Measurements from ENCODE around the gene SLC30A10. TPM values are rescaled to one million over a fixed set of nuclear protein-coding genes. Genes with fewer than 3 reads are reported as not detected.
"Not testable (repeated sequence)": the region's sequence is repeated elsewhere in the genome, so short reads cannot be mapped to it uniquely, and the experiment has no call there.

SLC30A10 gene
- total RNA-seq, 1 donor from 2014 or later = 1.0 TPM

DNA sequence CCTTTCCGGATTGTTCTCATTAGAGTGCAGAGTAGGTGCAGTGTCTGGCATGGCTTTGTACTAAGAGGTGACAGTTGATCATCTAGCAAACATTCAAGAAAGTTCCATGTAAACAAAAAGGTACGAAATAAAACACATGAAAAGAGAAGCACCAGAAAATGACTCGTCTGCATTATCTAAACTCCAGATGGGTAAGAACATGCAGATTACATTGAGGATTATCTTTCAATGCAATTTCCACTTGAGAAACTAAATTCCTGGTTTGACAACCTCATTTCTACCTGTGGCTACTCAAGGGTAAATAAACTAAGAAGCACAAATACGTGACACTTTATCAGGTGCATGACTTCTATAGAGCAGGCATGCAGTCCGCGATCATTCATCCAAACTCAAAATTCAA, 17.6 kb downstream of the SLC30A10 start:
- H3K27ac ChIP-seq (ENCODE audit: low read depth, low read length) = no peak overlapping the region
- no peak overlapping the region for H3K4me3 ChIP-seq (ENCODE audit: low read length in 3 of 3)
- H3K9me3 ChIP-seq (ENCODE audit: control insufficient read depth in 3 of 3, low read length in 3 of 3) = no peaks in the 10 kb centered on the region
- H3K4me1 ChIP-seq (ENCODE audit: control insufficient read depth in 3 of 3, insufficient read depth in 3 of 3, low read length in 3 of 3) = no peaks in the 10 kb centered on the region
- H3K27me3 ChIP-seq (ENCODE audit: control insufficient read depth in 3 of 3, insufficient read depth in 3 of 3, low read length in 3 of 3) = no peaks in the 10 kb centered on the region
- no peaks in the 10 kb centered on the region for H3K36me3 ChIP-seq (ENCODE audit: control insufficient read depth in 3 of 3, insufficient read depth in 3 of 3, low read length in 3 of 3)
- H3K9ac ChIP-seq (ENCODE audit: low read depth in 1 of 3, low read length in 3 of 3) = no peak overlapping the region

DNA sequence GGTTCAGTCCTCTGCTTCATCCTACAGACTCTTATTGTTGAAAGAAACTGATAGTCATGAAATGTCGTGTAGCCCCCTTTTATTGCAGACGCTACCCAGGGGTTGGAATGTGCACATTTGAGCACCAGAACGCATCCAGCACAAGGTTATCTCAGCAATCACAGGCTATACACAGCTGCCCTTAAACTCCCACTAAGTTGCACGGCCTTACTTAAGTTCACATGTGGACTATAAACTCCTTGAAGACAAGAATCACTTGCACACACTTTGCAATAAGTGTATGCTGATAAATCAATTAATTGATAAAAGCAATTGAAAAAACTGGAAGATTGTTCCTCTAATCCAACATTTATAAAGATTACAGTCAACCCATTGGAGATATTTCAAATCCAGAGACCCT, 18.9 kb downstream of the SLC30A10 start:
- H3K36me3 ChIP-seq (ENCODE audit: control insufficient read depth in 3 of 3, insufficient read depth in 3 of 3, low read length in 3 of 3) = no peaks in the 10 kb centered on the region
- no peaks in the 10 kb centered on the region for H3K27me3 ChIP-seq (ENCODE audit: control insufficient read depth in 3 of 3, insufficient read depth in 3 of 3, low read length in 3 of 3)
- H3K4me1 ChIP-seq (ENCODE audit: control insufficient read depth in 3 of 3, insufficient read depth in 3 of 3, low read length in 3 of 3) = no peaks in the 10 kb centered on the region
- no peak overlapping the region for H3K4me3 ChIP-seq (ENCODE audit: low read length in 3 of 3)
- no peaks in the 10 kb centered on the region for H3K9me3 ChIP-seq (ENCODE audit: control insufficient read depth in 3 of 3, low read length in 3 of 3)
- H3K9ac ChIP-seq (ENCODE audit: low read depth in 1 of 3, low read length in 3 of 3) = no peak overlapping the region
- no peak overlapping the region for H3K27ac ChIP-seq (ENCODE audit: low read depth, low read length)

DNA sequence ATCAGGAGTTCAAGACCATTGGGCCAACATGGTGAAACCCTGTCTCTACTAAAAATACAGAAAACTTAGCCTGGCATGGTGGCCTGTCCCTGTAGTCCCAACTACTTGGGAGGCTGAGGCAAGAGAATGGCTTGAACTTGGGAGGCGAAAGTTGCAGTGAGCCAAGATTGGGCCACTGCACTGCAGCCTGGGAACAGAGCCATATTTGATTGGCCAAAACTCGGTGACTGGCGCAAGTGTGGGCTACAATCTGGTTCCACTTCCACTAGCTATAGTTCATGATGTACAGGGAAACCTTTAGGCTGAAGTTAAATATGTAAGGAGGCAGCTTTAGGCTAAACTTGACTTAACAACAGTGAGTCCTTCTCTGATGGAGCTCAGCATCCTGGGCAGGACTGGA, 20.2 kb downstream of the SLC30A10 start:
- H3K4me1 ChIP-seq (ENCODE audit: control insufficient read depth in 3 of 3, insufficient read depth in 3 of 3, low read length in 3 of 3) = no peaks in the 10 kb centered on the region
- H3K9ac ChIP-seq (ENCODE audit: low read depth in 1 of 3, low read length in 3 of 3) = no peak overlapping the region
- no peak overlapping the region for H3K4me3 ChIP-seq (ENCODE audit: low read length in 3 of 3)
- no peaks in the 10 kb centered on the region for H3K27me3 ChIP-seq (ENCODE audit: control insufficient read depth in 3 of 3, insufficient read depth in 3 of 3, low read length in 3 of 3)
- no peaks in the 10 kb centered on the region for H3K9me3 ChIP-seq (ENCODE audit: control insufficient read depth in 3 of 3, low read length in 3 of 3)
- no peak overlapping the region for H3K27ac ChIP-seq (ENCODE audit: low read depth, low read length)
- no peaks in the 10 kb centered on the region for H3K36me3 ChIP-seq (ENCODE audit: control insufficient read depth in 3 of 3, insufficient read depth in 3 of 3, low read length in 3 of 3)

DNA sequence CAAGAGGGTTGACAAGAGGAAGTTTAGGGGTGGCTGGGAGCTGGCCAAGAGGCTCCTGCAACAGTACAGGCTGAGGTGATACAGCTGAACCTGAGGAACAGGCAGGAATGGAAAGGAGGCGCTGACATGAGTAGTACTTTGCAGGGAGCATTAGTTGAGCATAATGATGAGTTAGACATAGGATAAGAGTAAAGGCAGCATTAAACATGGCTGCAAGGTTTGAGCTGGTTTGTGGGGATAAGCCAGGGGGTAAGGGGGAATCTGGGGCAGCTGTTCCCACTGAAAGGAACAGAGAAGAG, 20.6 kb downstream of the SLC30A10 start:
- no peaks in the 10 kb centered on the region for H3K36me3 ChIP-seq (ENCODE audit: control insufficient read depth in 3 of 3, insufficient read depth in 3 of 3, low read length in 3 of 3)
- H3K4me3 ChIP-seq (ENCODE audit: low read length in 3 of 3) = no peak overlapping the region
- no peaks in the 10 kb centered on the region for H3K27me3 ChIP-seq (ENCODE audit: control insufficient read depth in 3 of 3, insufficient read depth in 3 of 3, low read length in 3 of 3)
- no peak overlapping the region for H3K9ac ChIP-seq (ENCODE audit: low read depth in 1 of 3, low read length in 3 of 3)
- H3K27ac ChIP-seq (ENCODE audit: low read depth, low read length) = no peak overlapping the region
- no peaks in the 10 kb centered on the region for H3K9me3 ChIP-seq (ENCODE audit: control insufficient read depth in 3 of 3, low read length in 3 of 3)
- no peaks in the 10 kb centered on the region for H3K4me1 ChIP-seq (ENCODE audit: control insufficient read depth in 3 of 3, insufficient read depth in 3 of 3, low read length in 3 of 3)

DNA sequence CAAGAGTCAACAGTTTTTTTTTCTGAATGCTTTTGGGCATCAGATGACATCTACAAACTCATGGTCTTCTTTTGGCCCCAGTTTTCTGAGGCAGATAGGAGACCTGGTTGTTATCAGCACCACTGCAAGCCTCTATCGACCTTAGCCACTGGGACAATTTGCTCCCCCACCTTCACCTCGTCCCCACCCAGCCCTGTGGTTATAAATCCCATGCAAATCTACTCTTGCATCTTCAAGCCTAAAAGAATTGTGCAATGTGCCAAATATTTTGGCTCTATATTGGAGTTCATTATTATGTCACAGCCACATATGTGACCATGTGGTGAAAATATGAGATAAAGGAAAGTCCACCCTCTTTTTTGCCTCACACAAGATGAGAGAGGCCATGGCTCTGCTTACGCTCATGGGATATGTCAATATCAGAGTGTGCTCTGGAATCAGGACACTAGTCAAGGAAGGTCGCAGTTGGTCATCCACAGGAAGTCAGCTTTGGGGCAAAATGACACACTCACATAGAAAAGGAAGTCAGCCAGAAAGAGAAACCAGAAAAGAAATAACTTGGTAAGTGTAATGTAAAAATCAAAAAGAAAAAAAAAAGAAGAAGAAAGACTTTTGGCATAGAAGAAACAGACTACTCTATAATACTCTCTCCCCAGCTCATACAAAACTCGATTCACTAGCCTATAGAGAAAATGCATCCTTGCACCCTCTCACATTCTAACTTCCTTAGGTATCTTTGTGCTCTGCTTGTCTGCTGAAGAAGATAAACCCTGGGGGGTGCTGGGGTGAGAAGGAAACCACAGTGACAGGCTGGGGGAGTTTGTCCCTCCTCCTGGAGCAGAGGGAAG, 21.2 kb downstream of the SLC30A10 start:
- H3K4me1 ChIP-seq (ENCODE audit: control insufficient read depth in 3 of 3, insufficient read depth in 3 of 3, low read length in 3 of 3) = no peaks in the 10 kb centered on the region
- no peak overlapping the region for H3K4me3 ChIP-seq (ENCODE audit: low read length in 3 of 3)
- no peaks in the 10 kb centered on the region for H3K36me3 ChIP-seq (ENCODE audit: control insufficient read depth in 3 of 3, insufficient read depth in 3 of 3, low read length in 3 of 3)
- no peaks in the 10 kb centered on the region for H3K27me3 ChIP-seq (ENCODE audit: control insufficient read depth in 3 of 3, insufficient read depth in 3 of 3, low read length in 3 of 3)
- no peak overlapping the region for H3K27ac ChIP-seq (ENCODE audit: low read depth, low read length)
- no peaks in the 10 kb centered on the region for H3K9me3 ChIP-seq (ENCODE audit: control insufficient read depth in 3 of 3, low read length in 3 of 3)
- no peak overlapping the region for H3K9ac ChIP-seq (ENCODE audit: low read depth in 1 of 3, low read length in 3 of 3)

DNA sequence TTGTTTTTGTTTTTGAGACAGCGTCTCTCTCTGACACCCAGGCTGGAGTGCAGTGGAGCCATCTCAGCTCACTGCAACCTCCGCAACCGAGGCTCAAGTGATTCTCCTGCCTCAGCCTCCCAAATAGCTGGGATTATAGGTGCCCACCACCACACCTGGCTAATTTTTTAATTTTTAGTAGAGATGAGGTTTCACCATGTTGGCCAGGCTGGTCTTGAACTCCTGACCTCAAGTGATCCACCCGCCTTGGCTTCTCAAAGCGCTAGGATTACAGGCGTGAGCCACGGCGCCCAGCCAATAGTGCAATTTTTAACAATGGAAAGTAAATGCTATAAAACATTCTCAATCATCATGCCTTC, 21.8 kb downstream of the SLC30A10 start:
- H3K27me3 ChIP-seq (ENCODE audit: control insufficient read depth in 3 of 3, insufficient read depth in 3 of 3, low read length in 3 of 3); H3K27ac ChIP-seq (ENCODE audit: low read depth, low read length); H3K4me3 ChIP-seq (ENCODE audit: low read length in 3 of 3): not testable (repeated sequence)

DNA sequence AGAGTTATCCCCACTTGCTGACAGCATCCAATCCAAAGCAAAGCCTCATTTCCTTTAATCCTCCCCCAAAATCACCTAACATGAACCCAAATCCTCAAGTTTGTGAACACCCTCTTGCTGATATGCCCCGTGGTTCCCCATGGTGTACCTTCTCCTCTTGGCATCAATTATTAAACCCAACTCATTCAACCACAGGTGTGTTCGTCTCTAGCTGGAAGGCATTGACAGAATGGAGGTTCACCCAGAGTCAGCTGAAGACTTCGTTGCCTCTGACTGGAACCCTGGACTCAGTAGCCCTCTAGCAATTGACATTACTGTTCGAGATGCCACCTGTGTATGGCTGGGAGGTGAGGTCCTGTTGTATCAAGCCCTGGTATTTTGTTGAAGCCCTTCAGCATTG, 22.8 kb downstream of the SLC30A10 start:
- no peaks in the 10 kb centered on the region for H3K4me1 ChIP-seq (ENCODE audit: control insufficient read depth in 3 of 3, insufficient read depth in 3 of 3, low read length in 3 of 3)
- no peaks in the 10 kb centered on the region for H3K9me3 ChIP-seq (ENCODE audit: control insufficient read depth in 3 of 3, low read length in 3 of 3)
- no peak overlapping the region for H3K27ac ChIP-seq (ENCODE audit: low read depth, low read length)
- H3K27me3 ChIP-seq (ENCODE audit: control insufficient read depth in 3 of 3, insufficient read depth in 3 of 3, low read length in 3 of 3) = no peaks in the 10 kb centered on the region
- no peaks in the 10 kb centered on the region for H3K36me3 ChIP-seq (ENCODE audit: control insufficient read depth in 3 of 3, insufficient read depth in 3 of 3, low read length in 3 of 3)
- no peak overlapping the region for H3K4me3 ChIP-seq (ENCODE audit: low read length in 3 of 3)
- H3K9ac ChIP-seq (ENCODE audit: low read depth in 1 of 3, low read length in 3 of 3) = no peak overlapping the region

More for the DNA sequence above, 21.8 kb downstream of the SLC30A10 start:
- not testable (repeated sequence) for H3K9me3 ChIP-seq (ENCODE audit: control insufficient read depth in 3 of 3, low read length in 3 of 3); H3K4me1 ChIP-seq (ENCODE audit: control insufficient read depth in 3 of 3, insufficient read depth in 3 of 3, low read length in 3 of 3); H3K36me3 ChIP-seq (ENCODE audit: control insufficient read depth in 3 of 3, insufficient read depth in 3 of 3, low read length in 3 of 3); H3K9ac ChIP-seq (ENCODE audit: low read depth in 1 of 3, low read length in 3 of 3)

DNA sequence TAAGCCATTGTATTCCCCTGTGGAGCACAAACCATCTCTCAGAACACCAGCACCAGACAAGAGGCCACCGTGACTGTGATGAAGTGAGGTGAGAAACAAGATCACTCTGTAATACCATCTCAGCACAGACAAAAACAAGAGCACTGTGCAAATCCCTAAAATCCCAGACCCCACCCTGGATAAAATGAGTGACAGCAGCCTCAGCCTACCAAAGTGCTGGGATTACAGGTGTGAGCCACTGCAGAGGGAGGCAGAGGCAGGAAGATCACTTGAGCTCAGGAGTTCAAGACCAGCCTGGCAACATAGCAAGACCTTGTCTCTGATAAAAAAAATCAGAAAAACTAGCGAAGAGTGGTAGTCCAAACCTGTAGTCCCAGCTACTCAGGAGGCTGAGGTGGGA, 23.4 kb downstream of the SLC30A10 start:
- no peak overlapping the region for H3K4me3 ChIP-seq (ENCODE audit: low read length in 3 of 3)
- no peaks in the 10 kb centered on the region for H3K9me3 ChIP-seq (ENCODE audit: control insufficient read depth in 3 of 3, low read length in 3 of 3)
- no peaks in the 10 kb centered on the region for H3K4me1 ChIP-seq (ENCODE audit: control insufficient read depth in 3 of 3, insufficient read depth in 3 of 3, low read length in 3 of 3)
- no peak overlapping the region for H3K9ac ChIP-seq (ENCODE audit: low read depth in 1 of 3, low read length in 3 of 3)
- H3K27ac ChIP-seq (ENCODE audit: low read depth, low read length) = no peak overlapping the region
- H3K36me3 ChIP-seq (ENCODE audit: control insufficient read depth in 3 of 3, insufficient read depth in 3 of 3, low read length in 3 of 3) = no peaks in the 10 kb centered on the region
- H3K27me3 ChIP-seq (ENCODE audit: control insufficient read depth in 3 of 3, insufficient read depth in 3 of 3, low read length in 3 of 3) = no peaks in the 10 kb centered on the region

DNA sequence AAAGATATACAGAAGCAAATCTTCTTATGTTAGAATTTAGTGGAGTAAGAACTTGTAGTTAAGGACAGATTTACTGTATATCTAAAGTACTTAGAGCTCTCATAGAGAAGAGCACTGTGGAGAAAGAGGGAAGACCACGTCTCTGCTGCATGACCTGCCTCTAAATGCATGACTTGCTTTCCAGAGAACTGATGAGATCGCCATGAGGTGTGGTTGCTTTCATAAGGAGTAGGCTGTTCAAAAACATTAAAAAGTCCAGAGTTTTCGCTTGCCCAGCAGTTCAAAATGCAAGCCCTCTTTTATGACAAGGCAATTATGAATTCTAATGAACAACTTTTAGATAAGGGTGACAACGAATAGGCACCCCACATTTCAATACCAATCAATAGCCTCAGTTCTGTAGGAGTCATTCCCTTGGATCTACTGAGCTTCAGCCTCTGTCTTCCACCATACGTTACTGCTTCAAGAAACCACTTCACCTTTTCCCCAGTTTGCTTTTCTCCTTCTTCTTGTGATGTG, 24.9 kb downstream of the SLC30A10 start:
- no peak overlapping the region for H3K9ac ChIP-seq (ENCODE audit: low read depth in 1 of 3, low read length in 3 of 3)
- no peaks in the 10 kb centered on the region for H3K27me3 ChIP-seq (ENCODE audit: control insufficient read depth in 3 of 3, insufficient read depth in 3 of 3, low read length in 3 of 3)
- no peaks in the 10 kb centered on the region for H3K9me3 ChIP-seq (ENCODE audit: control insufficient read depth in 3 of 3, low read length in 3 of 3)
- H3K4me1 ChIP-seq (ENCODE audit: control insufficient read depth in 3 of 3, insufficient read depth in 3 of 3, low read length in 3 of 3) = no peaks in the 10 kb centered on the region
- no peaks in the 10 kb centered on the region for H3K36me3 ChIP-seq (ENCODE audit: control insufficient read depth in 3 of 3, insufficient read depth in 3 of 3, low read length in 3 of 3)
- no peak overlapping the region for H3K27ac ChIP-seq (ENCODE audit: low read depth, low read length)
- H3K4me3 ChIP-seq (ENCODE audit: low read length in 3 of 3) = no peak overlapping the region

DNA sequence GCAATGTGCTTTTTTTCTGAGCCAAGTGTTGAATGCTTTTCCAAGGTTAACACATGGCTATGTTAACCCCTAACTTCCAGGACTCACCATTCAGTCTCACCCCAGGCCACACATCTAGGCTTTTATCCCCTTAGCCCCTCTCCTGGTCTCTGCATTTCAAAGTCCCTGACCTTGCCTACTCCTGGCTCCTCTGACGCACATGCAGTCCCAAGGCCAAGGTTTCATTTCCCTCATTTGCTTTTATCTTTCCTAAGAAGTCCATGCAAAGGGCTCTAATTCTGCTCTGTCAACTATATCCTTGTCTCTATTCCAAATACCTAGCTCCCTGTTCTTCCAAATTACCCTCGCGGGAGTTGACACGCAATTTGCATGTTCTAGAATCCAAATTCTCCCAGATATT, 25.4 kb downstream of the SLC30A10 start:
- H3K27ac ChIP-seq (ENCODE audit: low read depth, low read length) = no peak overlapping the region

More for the DNA sequence above, 25.4 kb downstream of the SLC30A10 start:
- H3K36me3 ChIP-seq (ENCODE audit: control insufficient read depth in 3 of 3, insufficient read depth in 3 of 3, low read length in 3 of 3) = no peaks in the 10 kb centered on the region
- no peaks in the 10 kb centered on the region for H3K4me1 ChIP-seq (ENCODE audit: control insufficient read depth in 3 of 3, insufficient read depth in 3 of 3, low read length in 3 of 3)
- no peak overlapping the region for H3K9ac ChIP-seq (ENCODE audit: low read depth in 1 of 3, low read length in 3 of 3)
- H3K27me3 ChIP-seq (ENCODE audit: control insufficient read depth in 3 of 3, insufficient read depth in 3 of 3, low read length in 3 of 3) = no peaks in the 10 kb centered on the region
- no peaks in the 10 kb centered on the region for H3K9me3 ChIP-seq (ENCODE audit: control insufficient read depth in 3 of 3, low read length in 3 of 3)
- H3K4me3 ChIP-seq (ENCODE audit: low read length in 3 of 3) = no peak overlapping the region

All from skeletal muscle tissue (tissue), 4 donors.